Muscle of leg (tissue), 11 donors: ENCODE results near the gene ACP5. TPM values are rescaled to one million over a fixed set of nuclear protein-coding genes. Genes with fewer than 3 reads are reported as not detected.
A peak's percentile ranks its signal among the peaks of the same experiment; 100 is the strongest.

Source experiments
- DNase-seq: peaks from one replicate; pipeline ENCODE4 v3.0.0; 2013
- H3K27ac ChIP-seq: one replicate; pipeline ENCODE4 v1.5.1; 2013; ENCODE audit warnings: mild to moderate bottlenecking, low read length, control low read depth
- H3K27me3 ChIP-seq: one replicate; pipeline ENCODE4 v1.6.1; 2013; ENCODE audit warnings: low read length; ENCODE audit not compliant: control insufficient read depth, insufficient read depth
- H3K36me3 ChIP-seq: one replicate; pipeline ENCODE4 v1.6.1; 2013; ENCODE audit warnings: low read length; ENCODE audit not compliant: control insufficient read depth, insufficient read depth
- H3K4me1 ChIP-seq: one replicate; pipeline ENCODE4 v1.6.1; 2013; ENCODE audit warnings: low read length; ENCODE audit not compliant: control insufficient read depth, insufficient read depth
- H3K4me3 ChIP-seq: one replicate; pipeline ENCODE4 v1.5.1; 2013; ENCODE audit warnings: low read length, control low read depth
- H3K9me3 ChIP-seq: replicated peaks from 2 replicates; pipeline ENCODE4 v1.6.1; 2013; ENCODE audit warnings: low read depth, low read length; ENCODE audit not compliant: control insufficient read depth
- WGBS: methylation state at CpG from one replicate; pipeline ENCODE4 v1.1.5; 2013; ENCODE audit warnings: missing lambda C conversion rate; ENCODE audit not compliant: insufficient coverage; 5-methylcytosine and 5-hydroxymethylcytosine counted together
- polyA plus RNA-seq, 8 donors: library from polyadenylated mRNA; unstranded; fragments of 120-200 nt; gene quantifications; one replicate each; pipeline versions ENCODE4 v1.2.1 to v1.2.3, GENCODE V29; 2013; ENCODE audit warnings: inconsistent platforms in 1 of 8, low replicate concordance in 1 of 8; ENCODE audit not compliant: insufficient read length in 8 of 8, insufficient read depth in 1 of 8
- total RNA-seq: library from RNA; stranded (reverse); fragments of 120-200 nt; gene quantifications from one replicate; pipeline ENCODE4 v1.2.4, GENCODE V29; 2013

Gene ACP5
- total and polyA plus RNA-seq, 9 donors: 0.81 to 4.9 (median 1.5) TPM

GRCh38 chr19:11563532-11563931 is 13.9 kb downstream of the ACP5 start:
- 60% methylated on average over 1 of the region's 8 CpGs for WGBS
- Histone ChIP-seq H3K27ac (no peak overlapping the region), H3K27me3 (no peaks in the 10 kb centered on the region), H3K9me3 (no peaks in the 10 kb centered on the region), H3K4me3 (no peak overlapping the region), H3K4me1 (peaks cover 10% of the 10 kb centered on the region), H3K36me3 (no peaks in the 10 kb centered on the region)
- no peak for DNase-seq

GRCh38 chr19:11560404-11561051 is 16.9 kb downstream of the ACP5 start:
- H3K27ac ChIP-seq: no peak overlapping the region
- no peaks in the 10 kb centered on the region for H3K27me3 ChIP-seq
- H3K9me3 ChIP-seq: no peaks in the 10 kb centered on the region
- whole genome bisulfite sequencing: 29% methylated on average over 4 of the region's 9 CpGs
- H3K4me3 ChIP-seq: no peak overlapping the region
- peaks cover 20% of the 10 kb centered on the region for H3K4me1 ChIP-seq
- DNase-seq: peak; percentile 67
- peaks cover 7% of the 10 kb centered on the region for H3K36me3 ChIP-seq

GRCh38 chr19:11558881-11559828 is 18.3 kb downstream of the ACP5 start, which contains the start of gene ELOF1:
TSS of gene ELOF1 (minus strand) at chr19:11559230. CDS start at chr19:11554347, 4,883 bp downstream.
- Histone ChIP-seq H3K36me3 (peaks cover 16% of the 10 kb centered on the region), H3K4me3 (peak within 1 kb of the TSS; percentile 94), H3K9me3 (no peaks in the 10 kb centered on the region), H3K27me3 (no peaks in the 10 kb centered on the region), H3K27ac (peak within 1 kb of the TSS; percentile 76), H3K4me1 (peaks cover 20% of the 10 kb centered on the region)
- WGBS: 0% methylated on average over 34 of the region's 57 CpGs
- DNase-seq: peak; percentile 99

GRCh38 chr19:11556634-11557420 is 20.6 kb downstream of the ACP5 start:
- H3K36me3 ChIP-seq: peaks cover 37% of the 10 kb centered on the region
- H3K27me3 ChIP-seq: no peaks in the 10 kb centered on the region
- H3K4me1 ChIP-seq: peaks cover 20% of the 10 kb centered on the region
- no peak overlapping the region for H3K4me3 ChIP-seq
- DNase-seq: no peak
- WGBS: 89% methylated on average over 2 of the region's 4 CpGs
- no peaks in the 10 kb centered on the region for H3K9me3 ChIP-seq
- H3K27ac ChIP-seq: no peak overlapping the region

GRCh38 chr19:11555246-11555645 is 22.2 kb downstream of the ACP5 start:
- Histone ChIP-seq H3K27me3 (no peaks in the 10 kb centered on the region), H3K27ac (no peak overlapping the region), H3K9me3 (no peaks in the 10 kb centered on the region), H3K4me1 (peaks cover 18% of the 10 kb centered on the region), H3K4me3 (no peak overlapping the region), H3K36me3 (peaks cover 37% of the 10 kb centered on the region)
- no peak for DNase-seq
- WGBS: 85% methylated on average over 5 of the region's 6 CpGs

- WGBS: 96% methylated on average over 8 of the region's 12 CpGs
- no peaks in the 10 kb centered on the region for H3K9me3 ChIP-seq
- no peaks in the 10 kb centered on the region for H3K27me3 ChIP-seq
- H3K36me3 ChIP-seq: peaks cover 37% of the 10 kb centered on the region
- peaks cover 10% of the 10 kb centered on the region for H3K4me1 ChIP-seq
- H3K27ac ChIP-seq: no peak overlapping the region
- DNase-seq: no peak
- H3K4me3 ChIP-seq: no peak overlapping the region
Measured at GRCh38 chr19:11554160-11554559, 23.3 kb downstream of the ACP5 start.

- 80% methylated on average over 17 of the region's 20 CpGs for WGBS
- peaks cover 37% of the 10 kb centered on the region for H3K36me3 ChIP-seq
- no peak overlapping the region for H3K27ac ChIP-seq
- H3K4me3 ChIP-seq: no peak overlapping the region
- H3K9me3 ChIP-seq: no peaks in the 10 kb centered on the region
- H3K4me1 ChIP-seq: peaks cover 2% of the 10 kb centered on the region
- no peak for DNase-seq
- no peaks in the 10 kb centered on the region for H3K27me3 ChIP-seq
Measured at GRCh38 chr19:11552666-11553372, 24.6 kb downstream of the ACP5 start.

GRCh38 chr19:11551603-11552235 is 25.7 kb downstream of the ACP5 start:
- no peak overlapping the region for H3K4me3 ChIP-seq
- H3K36me3 ChIP-seq: peaks cover 36% of the 10 kb centered on the region
- DNase-seq: peak; percentile 36
- 48% methylated on average over 22 of the region's 26 CpGs for WGBS
- H3K27me3 ChIP-seq: no peaks in the 10 kb centered on the region
- H3K9me3 ChIP-seq: no peaks in the 10 kb centered on the region
- no peaks in the 10 kb centered on the region for H3K4me1 ChIP-seq
- H3K27ac ChIP-seq: no peak overlapping the region

GRCh38 chr19:11550265-11550664 is 27.2 kb downstream of the ACP5 start:
- Histone ChIP-seq H3K27me3 (no peaks in the 10 kb centered on the region), H3K36me3 (peaks cover 31% of the 10 kb centered on the region)

More at GRCh38 chr19:11550265-11550664, 27.2 kb downstream of the ACP5 start:
- H3K4me1 ChIP-seq: no peaks in the 10 kb centered on the region
- H3K4me3 ChIP-seq: no peak overlapping the region
- H3K27ac ChIP-seq: no peak overlapping the region
- no peak for DNase-seq
- 90% methylated on average over 5 of the region's 8 CpGs for WGBS
- no peaks in the 10 kb centered on the region for H3K9me3 ChIP-seq
